Stimulated activated CD4-positive, alpha-beta T cell treated with anti-CD3 and anti-CD28 coated beads, TNF-alpha, amount 100 ng/mL, for 1 hour (primary cell): ENCODE data around the gene GNAI1.
"Not testable (repeated sequence)": the region's sequence is repeated elsewhere in the genome, so short reads cannot be mapped to it uniquely, and the experiment has no call there.

Experiments
- DNase-seq, 3 donors: peaks; one replicate each; pipeline ENCODE4 v3.0.0-alpha.2; 2020; ENCODE audit warnings: low read depth in 3 of 3, low spot score in 1 of 3

GNAI1 gene

DNA sequence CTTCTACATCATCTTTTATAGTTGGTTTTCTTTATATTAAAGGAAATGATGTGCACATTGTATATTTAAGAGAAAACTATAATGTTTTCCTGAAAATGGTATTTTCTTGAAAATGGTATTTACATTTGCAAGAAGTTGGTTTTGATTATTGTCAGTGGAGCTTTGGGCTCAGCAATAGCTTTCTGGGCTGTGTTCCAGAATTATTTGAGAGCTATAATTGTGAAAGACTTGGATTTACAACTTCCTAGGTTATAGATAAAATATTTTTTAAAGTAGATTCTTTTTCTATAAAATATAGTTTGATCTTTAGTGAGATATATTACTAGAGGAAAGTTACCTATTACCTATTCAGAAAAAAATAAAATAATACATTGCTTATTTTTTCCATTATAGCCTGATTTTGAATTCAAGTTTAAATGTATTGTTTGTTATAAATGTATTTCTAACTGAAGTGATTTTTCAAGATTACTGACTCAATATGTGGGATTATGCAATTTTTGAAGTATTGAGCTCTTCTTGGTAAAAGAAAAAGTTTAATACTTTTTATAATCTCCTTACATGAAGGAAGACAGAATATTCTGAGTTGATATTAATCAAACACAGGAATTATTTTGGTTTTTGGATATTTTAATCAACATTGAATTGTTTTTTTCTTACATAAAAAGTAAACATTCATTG lies 20.2 kb downstream of the GNAI1 start:
- no peak for DNase-seq

DNA sequence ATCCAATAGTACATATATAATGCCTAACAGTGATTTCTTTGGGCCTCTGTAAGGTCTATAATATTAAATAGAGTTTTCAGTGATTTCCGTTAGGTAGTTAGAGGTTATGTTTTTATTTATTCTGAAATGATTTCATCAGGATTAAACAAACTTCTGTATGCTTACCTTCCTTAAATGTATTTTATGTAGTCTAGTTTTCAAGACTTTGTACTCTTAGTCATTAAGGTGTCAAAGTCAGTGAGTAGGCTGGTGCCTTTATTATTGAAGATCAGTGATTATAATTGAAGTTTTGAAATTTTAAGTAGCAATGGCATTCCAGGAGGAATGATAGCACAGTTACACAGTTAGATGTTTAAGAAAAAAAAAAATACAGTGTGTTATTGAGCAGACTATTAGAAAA lies 20.7 kb downstream of the GNAI1 start:
- no peak for DNase-seq

DNA sequence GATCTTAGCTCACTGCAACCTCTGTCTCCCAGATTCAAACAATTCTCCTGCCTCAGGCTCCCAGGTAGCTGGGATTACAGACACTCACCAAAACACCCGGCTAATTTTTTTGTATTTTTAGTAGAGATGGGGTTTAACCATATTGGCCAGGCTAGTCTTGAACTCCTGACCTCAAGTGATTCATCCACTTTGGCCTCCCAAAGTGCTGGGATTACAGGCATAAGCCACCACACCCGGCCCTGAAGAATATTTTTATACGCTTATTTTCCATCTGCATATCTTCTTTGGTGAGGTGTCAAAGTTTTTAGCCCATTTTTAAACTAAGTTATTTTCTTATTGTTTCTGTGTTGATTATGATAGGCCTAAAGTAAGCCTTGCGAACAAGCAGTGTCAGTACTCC lies 23.1 kb downstream of the GNAI1 start:
- not testable (repeated sequence) for DNase-seq

DNA sequence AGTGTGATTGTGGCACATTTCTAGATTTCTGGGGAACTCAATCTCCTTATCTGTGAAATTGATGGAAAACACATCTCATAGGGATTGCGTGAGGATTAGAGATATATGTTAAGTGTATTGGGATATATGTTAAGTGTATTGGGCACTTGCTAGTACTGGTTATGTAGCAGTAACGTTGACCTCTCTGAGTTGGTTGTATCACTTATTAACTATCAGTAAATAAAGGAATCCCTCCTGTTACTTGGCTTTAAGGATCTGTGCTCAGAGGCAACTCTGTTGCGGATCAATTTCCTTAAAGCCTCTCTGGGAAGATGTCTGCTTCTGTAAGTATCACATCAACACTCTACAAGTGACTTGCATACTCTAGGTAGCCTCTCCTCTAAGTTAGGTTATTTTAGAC lies 25.2 kb downstream of the GNAI1 start:
- no peak for DNase-seq

DNA sequence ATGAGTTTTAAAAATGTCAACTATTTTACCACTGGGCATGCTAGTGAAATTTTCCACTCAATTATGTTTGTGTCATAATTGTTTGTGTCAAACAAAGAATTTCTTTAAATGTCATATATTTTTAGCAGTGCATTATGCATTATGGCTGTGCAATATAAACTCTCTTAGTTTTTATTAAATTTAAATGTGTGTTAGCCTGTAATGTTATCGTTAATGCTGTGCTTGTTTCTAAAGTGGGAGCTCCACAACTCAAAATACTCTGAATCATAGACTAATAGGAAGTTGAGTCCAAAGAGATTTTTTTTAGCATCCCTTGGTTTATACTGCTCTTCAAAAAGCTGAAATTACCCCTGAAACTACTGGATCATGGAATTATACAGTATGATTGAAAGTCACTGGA lies 26.8 kb downstream of the GNAI1 start:
- no peak for DNase-seq

DNA sequence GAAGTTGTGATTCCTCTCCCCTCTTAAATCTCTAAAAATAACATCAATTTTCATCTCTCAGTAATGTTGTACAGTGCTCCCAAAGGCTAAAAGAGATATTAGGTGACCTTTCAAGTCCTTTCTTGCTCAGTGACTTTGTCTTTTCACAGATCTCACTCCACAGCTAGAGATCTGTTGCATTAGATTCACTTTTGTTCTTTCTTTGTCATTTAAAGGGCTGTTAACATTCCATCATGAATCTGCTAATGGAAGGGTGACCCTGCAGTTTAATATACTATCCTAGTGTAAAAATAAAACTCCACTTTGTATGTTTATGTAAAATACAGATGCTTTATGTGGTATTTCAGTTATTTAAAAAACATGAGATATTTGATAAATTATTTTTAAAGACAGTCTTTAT lies 30.5 kb downstream of the GNAI1 start:
- DNase-seq = no peak

DNA sequence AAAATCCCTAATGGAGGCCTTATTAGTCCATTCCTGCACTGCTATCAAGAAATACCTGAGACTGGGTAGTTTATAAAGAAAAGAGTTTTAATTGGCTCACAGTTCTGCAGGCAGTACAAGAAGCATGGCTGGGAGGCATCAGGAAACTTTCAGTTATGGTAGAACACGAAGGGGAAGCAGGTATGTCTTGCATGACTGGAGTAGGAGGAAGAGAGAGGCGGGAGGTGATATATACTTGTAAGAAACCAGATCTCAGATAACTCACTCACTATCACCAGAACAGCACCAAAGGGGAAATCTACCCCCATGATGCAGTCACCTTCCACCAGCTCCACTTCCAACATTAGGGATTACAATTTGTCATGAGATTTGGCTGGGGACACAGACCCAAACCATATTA lies 35.8 kb downstream of the GNAI1 start:
- DNase-seq = no peak

DNA sequence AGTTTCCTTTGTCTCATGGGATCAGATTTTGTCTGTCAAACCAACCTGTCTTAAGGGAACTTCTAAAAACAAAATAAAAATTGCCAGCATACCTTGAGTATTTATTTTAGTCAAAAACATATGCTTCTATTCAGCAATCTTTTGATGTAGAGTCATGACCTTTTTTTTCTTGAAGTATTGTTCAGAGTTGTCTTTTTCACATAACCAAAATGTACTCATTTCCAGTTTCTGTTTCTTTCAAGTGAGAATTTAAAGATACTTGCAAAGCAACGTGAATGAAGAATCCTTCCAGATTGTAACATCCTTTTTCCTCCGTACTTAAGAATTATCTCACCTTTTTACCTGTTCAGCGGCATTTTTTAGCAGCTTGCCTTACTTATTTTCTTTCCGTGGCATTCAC lies 37.8 kb downstream of the GNAI1 start:
- DNase-seq = no peak

DNA sequence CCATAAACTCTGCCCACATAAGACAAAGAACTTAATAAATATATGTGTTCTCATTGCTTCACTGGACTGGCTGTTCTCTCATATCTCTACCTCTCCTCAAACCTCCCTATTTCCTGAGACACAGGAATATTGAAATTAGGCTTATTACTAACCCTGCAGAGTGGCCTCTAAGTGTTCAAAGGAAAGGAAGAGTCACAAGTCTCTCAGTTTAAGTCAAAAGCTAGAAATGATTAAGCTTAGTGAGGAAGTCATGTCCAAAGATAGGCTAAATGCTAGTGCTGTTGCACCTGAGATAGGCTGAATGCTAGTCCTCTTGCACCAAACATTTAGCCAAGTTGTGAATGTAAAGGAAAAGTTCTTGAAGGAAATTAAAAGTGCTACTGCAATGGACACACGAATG lies 41.1 kb downstream of the GNAI1 start:
- no peak for DNase-seq

DNA sequence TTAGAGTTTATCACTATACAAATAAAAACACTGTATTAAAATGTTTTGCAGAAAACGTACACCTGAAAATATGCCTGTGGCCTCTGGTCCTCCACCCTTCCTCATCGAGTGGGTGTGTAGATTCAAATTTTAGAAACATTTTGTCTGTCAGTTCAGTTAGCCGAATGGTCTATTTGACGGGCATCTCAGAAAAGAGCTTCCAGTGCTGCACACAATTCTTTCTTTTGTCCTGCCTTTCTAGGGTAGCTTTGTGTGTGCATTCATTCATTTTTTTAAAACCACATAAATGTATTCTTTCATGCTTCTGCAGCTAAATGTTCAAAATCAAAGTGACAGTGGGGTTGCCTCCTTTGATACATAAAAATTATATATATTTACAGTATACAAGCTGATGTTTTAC lies 46.8 kb downstream of the GNAI1 start:
- no peak for DNase-seq

DNA sequence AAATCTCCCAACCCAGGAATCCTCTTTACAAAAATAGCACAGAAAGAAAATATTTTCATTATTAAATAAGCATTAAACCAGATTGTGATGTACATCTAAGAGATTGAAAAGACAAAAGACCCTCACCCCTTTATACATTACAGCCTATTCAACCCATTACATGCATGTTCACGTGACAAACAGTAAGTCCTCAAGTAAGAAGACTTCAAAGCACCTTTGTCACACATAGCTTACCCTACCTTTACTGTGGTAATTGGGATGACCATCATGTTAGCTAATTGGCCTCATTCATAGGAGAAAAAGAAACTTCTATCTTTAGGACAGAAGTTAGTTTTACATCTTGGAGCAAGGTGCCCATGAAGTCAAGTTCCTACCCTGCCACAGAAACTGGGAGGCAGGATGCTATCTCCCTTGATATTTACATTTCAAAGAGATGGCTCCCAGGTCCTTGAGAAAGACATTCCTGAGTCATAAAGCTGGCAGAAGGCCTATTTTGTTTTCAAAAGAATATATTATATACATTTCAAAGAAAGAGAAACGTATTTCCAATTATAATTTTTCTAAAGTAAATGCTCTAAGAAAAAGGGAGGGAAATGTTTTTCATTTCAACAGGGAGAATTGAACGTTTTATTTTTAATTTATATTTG lies 48.1 kb downstream of the GNAI1 start:
- DNase-seq = no peak

DNA sequence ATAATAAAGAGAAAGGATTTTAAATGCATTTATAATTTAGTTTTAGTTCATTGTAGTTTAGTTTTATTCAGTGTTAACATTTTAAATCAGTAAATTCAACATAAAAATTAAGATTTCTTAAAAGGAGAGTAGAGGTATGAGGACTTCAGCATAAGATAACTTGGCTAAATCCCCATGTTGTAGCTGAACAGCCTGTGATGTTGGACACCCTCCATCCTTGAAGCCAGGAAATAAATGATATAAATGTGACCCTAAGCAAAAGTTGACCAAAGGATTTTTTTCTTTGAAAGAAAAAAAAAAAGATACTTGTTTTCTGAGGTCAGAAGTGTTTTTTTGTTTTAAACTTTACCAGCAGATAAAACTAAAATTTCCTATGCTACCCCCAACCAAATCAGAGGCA lies 48.7 kb downstream of the GNAI1 start:
- DNase-seq = no peak

DNA sequence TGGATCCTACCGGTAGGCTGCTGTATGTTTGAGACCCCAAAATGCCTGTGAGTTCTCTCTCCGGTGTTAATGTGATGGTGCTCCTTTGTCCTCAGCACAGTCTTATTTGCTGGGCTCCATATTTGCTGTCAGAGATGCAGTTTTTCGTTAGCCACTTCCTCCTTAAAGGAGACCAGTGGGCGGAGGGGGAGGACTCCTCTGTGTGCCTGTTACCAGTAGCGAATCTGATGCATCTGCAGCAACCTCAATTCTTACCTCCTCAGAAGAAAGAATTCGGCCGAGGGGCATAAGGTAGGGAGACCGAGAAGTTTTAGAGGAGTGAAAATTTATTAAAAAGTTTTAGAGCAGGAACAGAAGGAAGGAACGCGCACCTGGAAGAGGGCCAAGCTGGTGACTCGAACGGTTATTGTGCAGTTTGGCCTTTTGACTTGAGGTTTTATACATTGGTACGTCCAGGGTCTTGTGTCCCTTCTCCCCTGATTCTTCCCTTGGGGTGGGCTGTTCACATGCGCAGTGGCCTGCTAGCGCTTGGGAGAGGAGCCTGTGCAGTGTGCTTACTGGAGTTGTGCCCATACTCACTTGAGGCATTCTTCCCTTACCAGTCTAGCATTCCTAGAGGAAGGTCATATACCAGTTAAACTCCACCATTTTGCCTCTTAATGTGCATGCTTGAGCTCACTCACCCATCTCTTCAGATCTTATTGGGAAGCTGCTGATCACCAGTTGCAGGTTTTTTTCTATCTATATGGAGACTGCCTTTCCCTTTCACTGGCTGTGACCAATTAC lies 49.5 kb downstream of the GNAI1 start:
- DNase-seq = no peak

DNA sequence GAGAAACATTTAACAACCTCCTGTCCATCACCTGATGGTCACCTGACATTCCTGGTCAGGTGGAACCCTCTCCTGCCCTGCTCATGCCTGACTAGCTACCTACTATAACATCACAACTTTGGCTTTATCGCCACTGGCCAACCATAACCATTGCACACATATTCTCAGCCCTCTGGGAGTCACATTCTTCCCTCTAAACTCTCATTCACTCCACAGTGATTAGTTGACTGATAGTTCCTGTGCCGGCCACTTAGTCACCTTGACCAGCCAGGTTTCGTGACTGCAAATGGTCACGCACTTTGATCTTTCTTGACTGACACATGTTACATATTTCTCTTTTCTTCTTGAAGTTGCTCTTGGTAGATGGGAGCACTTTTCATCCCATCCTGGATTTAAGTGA lies 50.1 kb downstream of the GNAI1 start:
- no peak for DNase-seq

DNA sequence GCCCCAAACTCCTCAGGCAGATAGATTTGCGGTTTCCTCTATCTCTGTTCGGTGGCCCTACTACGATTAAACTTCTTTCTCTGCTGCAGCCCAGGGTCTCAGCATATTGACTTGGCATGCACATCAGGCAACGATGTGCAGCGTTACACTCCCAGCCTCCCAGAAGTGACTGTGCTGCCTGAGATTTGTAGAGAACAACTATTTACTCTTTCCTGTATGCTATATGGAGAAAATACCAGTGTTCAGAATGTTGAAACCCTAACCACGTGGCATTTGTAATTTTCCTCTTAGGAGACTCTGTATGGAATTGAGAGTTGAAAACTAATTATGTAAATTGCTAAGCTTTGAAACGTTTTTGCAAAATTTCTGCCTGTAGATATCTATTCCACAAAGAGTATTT lies 50.9 kb downstream of the GNAI1 start:
- no peak for DNase-seq

DNA sequence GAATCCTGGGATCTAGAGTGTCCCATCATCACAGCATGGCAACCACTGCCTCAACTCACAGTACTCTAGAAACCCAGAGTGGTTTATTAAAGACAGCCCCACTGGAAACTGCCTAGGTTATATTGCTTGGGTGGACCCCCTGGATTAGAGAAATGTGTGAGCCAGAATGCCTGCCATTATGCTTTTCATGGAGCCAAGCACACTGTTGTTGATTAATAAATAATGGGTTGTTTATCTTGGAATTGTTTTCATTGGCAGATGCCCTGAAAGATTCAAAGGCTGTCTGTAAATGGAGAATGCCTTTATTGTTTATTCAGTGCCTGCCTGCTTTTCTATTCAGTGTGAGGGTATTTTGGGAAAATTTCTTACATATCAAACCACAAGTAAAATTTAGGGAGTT lies 52.1 kb downstream of the GNAI1 start:
- no peak for DNase-seq

DNA sequence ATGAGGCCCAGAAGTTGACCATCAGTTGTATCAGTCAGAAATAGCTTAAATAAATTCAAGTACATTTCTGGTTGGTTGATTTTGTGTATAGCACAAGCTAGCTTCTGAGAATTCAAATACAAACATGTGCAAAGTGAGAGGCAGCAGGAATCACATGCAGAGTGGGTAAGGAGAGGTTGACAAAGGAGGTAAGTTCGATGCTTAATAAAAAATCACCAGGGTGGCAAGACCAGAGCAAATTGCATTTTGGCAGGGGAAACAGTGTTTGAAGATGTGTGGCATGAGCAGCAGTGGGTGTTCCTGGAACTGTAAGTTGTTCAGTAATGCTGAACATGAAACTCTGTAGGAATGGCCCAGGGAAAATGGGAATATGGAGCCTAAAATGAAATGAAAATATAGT lies 52.6 kb downstream of the GNAI1 start:
- no peak for DNase-seq

DNA sequence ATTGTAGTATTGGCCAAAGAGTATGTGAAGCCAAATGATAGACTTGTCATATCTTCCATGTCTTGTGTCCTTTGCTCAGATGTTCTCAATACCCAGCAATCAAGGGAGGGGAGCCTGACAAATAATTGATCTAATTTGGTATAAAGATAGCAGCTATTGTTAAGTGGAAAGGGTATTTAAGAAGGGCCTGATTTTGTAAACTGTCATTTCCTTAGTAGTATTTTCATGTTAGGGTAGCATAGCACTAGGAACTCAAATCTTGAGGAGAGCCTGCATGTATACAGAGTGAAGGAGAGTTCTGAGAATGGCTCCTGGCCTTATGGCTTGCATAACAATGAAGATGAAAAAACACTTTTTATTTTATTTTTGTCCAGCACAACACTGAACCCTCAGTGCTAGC lies 53.1 kb downstream of the GNAI1 start:
- DNase-seq = no peak

DNA sequence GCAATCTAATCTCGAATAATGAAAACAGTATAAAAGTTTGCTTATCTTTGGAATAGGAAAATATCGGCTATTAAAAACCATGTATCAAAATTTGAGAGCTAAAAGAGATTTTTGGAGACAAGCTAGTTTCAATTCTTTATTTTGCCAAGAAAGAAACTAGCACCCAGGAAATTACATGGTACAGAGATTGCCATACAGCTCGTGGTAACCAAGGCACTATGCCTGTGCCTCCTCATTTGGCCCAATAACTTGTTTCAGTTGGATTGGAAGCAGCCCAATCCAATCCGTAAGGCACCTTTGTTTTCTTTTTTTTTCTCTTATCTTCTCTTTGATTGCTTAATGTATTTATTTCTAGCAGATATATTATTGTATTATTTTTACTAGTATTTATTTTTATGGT lies 55.0 kb downstream of the GNAI1 start:
- DNase-seq = no peak

DNA sequence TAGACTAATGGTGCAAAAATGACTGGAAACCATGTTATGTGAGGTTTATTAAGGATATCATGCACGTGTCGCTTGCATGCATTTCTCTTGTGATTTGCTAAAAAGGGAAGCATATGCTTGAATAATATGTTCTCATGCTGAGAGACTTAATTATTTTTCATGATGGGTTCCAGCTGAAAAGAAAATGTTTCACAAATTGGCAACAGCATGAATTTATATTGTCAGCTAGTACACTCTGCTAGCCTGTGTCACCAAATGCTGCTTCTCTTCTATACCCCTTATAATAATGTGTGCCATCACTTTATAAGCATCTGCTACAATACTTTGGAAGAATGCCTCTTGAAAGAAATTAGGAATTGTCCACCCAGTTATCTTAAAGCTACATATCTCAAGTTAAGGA lies 63.0 kb downstream of the GNAI1 start:
- no peak for DNase-seq

DNA sequence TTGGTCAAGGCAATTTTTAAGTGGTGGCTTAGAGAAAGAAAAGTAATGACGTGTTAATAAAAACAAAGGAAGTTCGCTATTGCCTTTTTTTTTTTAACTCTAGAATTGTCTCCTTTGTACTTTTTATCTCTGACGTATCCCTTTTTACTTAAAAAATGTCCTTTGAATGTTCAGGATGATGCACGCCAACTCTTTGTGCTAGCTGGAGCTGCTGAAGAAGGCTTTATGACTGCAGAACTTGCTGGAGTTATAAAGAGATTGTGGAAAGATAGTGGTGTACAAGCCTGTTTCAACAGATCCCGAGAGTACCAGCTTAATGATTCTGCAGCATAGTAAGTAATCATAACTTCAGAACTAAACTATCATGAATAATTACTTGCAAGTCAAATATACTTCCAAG lies 64.4 kb downstream of the GNAI1 start:
- no peak for DNase-seq

DNA sequence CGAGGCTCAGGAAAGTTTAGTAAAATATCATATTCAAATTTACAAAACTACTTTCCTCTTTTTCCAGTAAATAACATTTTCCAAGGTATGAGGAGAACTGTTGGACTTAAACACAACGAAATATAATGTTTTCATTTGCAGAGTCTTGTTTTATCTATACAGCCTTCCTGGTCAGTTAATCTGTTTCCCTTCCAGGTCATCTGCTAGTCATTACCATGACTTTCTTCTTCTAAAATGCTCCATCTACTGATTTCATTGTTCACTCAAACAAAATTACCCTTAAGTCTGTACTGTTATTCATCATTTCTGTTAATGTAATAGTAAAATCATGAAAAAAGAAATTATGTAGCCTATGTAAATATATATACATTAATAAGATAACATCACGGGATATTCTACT lies 69.8 kb downstream of the GNAI1 start:
- DNase-seq = no peak

DNA sequence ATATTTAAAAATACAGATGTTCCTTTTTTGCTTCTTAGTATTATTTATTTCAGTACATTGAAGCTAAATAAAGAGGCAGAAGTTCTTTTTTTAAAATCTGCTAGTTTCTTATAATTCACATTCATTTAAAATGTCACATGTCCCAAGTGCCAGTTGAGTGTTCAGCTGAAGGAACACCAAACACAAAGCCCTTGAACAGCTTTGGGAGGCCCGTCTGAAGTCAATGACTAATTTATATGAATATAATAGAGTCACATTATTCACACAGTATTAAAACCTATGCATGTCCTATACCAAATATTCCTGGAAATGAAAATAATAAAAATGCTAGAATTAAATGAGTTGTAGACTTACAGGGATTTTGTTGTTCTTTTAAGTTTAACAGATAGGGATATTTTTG lies 70.3 kb downstream of the GNAI1 start:
- DNase-seq = no peak
